Limb (tissue), 2 donors: ENCODE results near the gene MAX.
"Not testable (repeated sequence)": the region's sequence is repeated elsewhere in the genome, so short reads cannot be mapped to it uniquely, and the experiment has no call there.

ENCODE experiments used
- DNase-seq, 2 donors: peaks; one replicate each; pipeline ENCODE4 v3.0.0-alpha.2; 2016; ENCODE audit errors: extremely low spot score in 2 of 2

Gene MAX

GRCh38 chr14:65104791-65105190 is 2.5 kb upstream of the MAX start:
- no peak for DNase-seq

GRCh38 chr14:65103150-65103760 is 938 bp upstream of the MAX start:
- DNase-seq = peak in 1 of 2 donors; percentile 12

GRCh38 chr14:65101631-65102440 is 481 bp downstream of the MAX start:
- DNase-seq = peak in 1 of 2 donors; percentile 64

DNA sequence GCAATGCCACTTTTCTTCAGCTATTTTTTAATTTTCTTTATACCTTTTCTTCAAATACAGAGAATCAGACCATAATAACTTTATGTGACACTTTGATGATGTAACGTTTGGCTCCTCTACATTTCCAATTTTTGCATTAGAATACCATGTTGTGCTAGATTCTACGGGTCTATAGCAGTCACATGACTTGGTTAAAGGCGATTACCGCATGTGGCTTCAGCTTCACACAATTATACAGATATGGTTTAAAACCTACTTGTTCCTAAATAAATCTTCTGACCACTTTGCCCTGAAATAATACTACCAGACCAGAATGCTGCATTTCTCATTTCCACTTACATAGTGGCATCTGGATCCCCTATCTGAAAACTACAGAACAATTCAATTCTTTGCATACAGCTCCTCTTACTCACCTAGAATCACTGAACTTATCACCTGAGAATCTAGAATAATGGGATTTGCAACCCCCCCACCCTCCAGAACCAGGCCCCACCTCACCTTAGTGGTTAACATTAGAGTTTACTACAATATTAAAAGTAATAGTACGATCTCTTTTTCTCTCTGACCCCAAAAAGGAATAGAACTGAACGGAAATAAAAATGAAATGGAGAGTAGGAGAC is 1.3 kb downstream of the MAX start:
- DNase-seq = no peak

GRCh38 chr14:65098586-65098985 is 3.7 kb downstream of the MAX start:
- no peak for DNase-seq

GRCh38 chr14:65096323-65097089 is 5.8 kb downstream of the MAX start:
- DNase-seq = peak; percentile 23 to 35

DNA sequence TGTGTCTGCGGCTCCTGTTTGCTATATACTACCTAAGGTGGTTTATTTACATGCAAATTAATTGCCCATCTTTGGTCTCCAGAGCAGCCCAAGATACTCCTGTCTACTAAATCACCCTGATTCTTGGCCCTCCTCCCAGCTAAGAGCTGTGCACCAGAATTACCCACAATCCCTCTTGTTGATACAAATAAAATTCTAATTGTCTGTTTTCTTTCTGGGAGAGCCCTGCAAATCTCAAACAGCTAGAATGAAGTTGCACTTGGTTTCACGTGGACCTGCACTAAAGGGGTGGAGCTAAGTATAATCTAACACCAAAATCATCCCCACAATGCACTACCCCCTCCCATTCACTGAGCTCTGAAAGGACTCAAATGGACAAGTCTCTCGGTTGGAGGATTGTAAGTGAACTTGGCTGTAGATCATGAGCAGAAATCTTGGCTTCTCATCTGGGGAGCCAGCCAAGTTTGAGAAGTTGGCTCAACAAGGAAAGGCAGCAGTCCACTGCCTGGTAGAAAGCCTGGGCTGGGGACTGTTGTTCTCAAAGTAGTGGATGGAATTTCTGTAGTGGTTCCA is 6.6 kb downstream of the MAX start:
- DNase-seq = peak; percentile 63 to 75

GRCh38 chr14:65092349-65092748 is 10.0 kb downstream of the MAX start:
- DNase-seq = no peak

- DNase-seq = not testable (repeated sequence)
These were observed 14.5 kb downstream of the MAX start for GRCh38 chr14:65087835-65088234.

- DNase-seq = not testable (repeated sequence)
These were observed 15.6 kb downstream of the MAX start for GRCh38 chr14:65086686-65087085.

- DNase-seq = no peak
These were observed 17.5 kb downstream of the MAX start for GRCh38 chr14:65084554-65085505.

DNA sequence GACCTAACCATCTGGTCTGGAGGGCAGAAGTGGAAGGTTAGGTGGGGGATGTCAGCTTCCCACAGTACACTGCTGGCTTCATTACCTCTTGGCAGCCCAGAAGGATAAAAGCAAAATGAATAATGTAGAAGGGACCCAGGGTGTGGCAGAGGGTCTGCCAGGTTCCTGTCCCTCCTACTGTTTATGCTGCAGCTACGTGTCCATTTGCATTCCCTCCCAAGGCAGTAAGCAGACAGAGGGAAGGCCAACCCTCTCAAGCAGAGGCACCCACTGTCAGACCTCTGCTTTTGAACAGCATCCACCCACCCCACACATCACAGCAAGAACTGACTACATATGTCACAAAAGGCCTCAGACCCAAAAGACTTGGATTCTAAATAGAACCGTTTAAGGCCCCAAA is 19.4 kb downstream of the MAX start:
- no peak for DNase-seq

- DNase-seq = no peak
These were observed 21.2 kb downstream of the MAX start for GRCh38 chr14:65080960-65081747.

GRCh38 chr14:65079768-65080167 is 22.5 kb downstream of the MAX start:
- no peak for DNase-seq

DNA sequence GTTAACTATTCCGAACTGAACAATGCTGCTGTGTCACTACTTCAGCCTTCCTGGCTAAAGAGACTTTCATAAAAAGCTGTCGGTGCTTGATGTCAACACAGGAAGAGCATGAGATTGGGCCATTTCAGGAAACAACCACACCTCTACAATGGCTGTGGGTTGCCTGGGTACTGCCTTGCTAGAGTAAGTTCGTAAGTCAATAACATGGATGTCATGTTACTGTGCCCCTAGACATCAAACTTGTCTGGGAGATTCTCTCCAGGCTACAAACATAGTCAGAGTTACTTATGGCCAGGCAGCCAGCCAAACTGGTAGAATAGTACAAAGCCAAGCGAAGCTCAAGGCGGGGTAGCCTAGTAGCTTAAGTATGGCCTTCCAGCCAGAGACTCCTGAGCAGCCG is 23.1 kb downstream of the MAX start:
- no peak for DNase-seq

GRCh38 chr14:65077318-65077717 is 25.0 kb downstream of the MAX start:
- no peak for DNase-seq

- DNase-seq = no peak
These were observed 26.5 kb downstream of the MAX start for GRCh38 chr14:65075628-65076325.

- no peak for DNase-seq
These were observed 27.7 kb downstream of the MAX start for GRCh38 chr14:65074449-65075150.
